ENCODE data around the gene PIK3R1. TPM values are rescaled to one million over a fixed set of nuclear protein-coding genes. Genes with fewer than 3 reads are reported as not detected.

Gene PIK3R1
- total RNA-seq, 1 experiment from 2014 or later = 11.3 TPM

DNA sequence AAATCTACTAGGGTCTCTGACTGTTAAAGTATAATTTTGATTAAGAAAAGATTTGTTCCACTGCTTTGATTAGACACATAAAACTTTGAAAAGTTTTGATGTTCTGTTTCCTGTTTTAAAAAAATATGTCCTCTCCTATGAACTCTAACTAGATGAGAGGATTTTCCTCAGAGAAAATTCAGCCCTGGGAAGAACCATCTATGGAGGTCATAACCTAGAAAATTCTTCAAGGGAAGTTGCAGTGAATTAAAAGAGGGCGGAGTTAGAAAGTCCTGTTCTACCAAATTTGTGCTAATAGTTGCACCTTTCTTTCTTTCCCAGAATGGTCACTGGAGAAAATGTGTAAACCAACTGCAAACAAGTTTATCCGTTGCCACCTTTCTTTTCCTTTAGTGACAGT lies 27.7 kb downstream of the PIK3R1 start:
- Histone ChIP-seq H3K9ac (ENCODE audit: extremely low read depth, insufficient read length, low read length) (no peak overlapping the region), H2BK12ac (ENCODE audit: insufficient read length, low read depth, low read length) (no peak overlapping the region), H2BK5ac (ENCODE audit: insufficient read length, low read length) (no peak overlapping the region), H4K5ac (ENCODE audit: insufficient read length, low read depth, low read length) (no peak overlapping the region), H4K8ac (replicated peaks; ENCODE audit: insufficient read length, low read depth, low read length) (no peak overlapping the region), H2BK20ac (ENCODE audit: low read depth, low read length, poor library complexity, severe bottlenecking) (no peak overlapping the region), H3K56ac (ENCODE audit: insufficient read length, low read depth, low read length) (no peak overlapping the region), H3K4ac (ENCODE audit: low read depth, low read length) (no peak overlapping the region), H3K27ac (ENCODE audit: insufficient read length, low read depth, low read length) (no peak overlapping the region), H4K91ac (ENCODE audit: insufficient read length, low read depth, low read length) (no peak overlapping the region), H2AK5ac (ENCODE audit: insufficient read length, low read length) (no peak overlapping the region), H3K79me2 (ENCODE audit: insufficient read depth, low read length) (no peaks in the 10 kb centered on the region), H3K18ac (ENCODE audit: insufficient read length, low read depth, low read length) (no peak overlapping the region), H3K23me2 (ENCODE audit: insufficient read length, low read depth, low read length, poor library complexity, severe bottlenecking) (no peaks in the 10 kb centered on the region), H3K27me3 (ENCODE audit: insufficient read depth, low read length) (no peaks in the 10 kb centered on the region), H2AFZ (ENCODE audit: low read length) (no peak overlapping the region), H3K4me2 (ENCODE audit: insufficient read depth, insufficient read length, low read length) (no peak overlapping the region), H3K14ac (ENCODE audit: insufficient read depth, low read length) (no peak overlapping the region), H3K23ac (ENCODE audit: insufficient read length, low read depth, low read length) (no peak overlapping the region), H4K20me1 (ENCODE audit: control insufficient read depth, insufficient read depth, insufficient read length) (no peaks in the 10 kb centered on the region), H2BK15ac (ENCODE audit: low read depth, low read length) (no peak overlapping the region), H3K9me3 (ENCODE audit: control insufficient read depth, low read depth, low read length) (no peaks in the 10 kb centered on the region), H3T11ph (ENCODE audit: low read length) (no peak overlapping the region), H2BK120ac (ENCODE audit: low read depth, low read length, poor library complexity, severe bottlenecking) (no peak overlapping the region), H3K79me1 (ENCODE audit: insufficient read depth, low read depth, low read length, poor library complexity, severe bottlenecking) (no peaks in the 10 kb centered on the region), H3K4me1 (ENCODE audit: insufficient read depth, low read length) (no peaks in the 10 kb centered on the region)
- TF ChIP-seq, protein P1, sequence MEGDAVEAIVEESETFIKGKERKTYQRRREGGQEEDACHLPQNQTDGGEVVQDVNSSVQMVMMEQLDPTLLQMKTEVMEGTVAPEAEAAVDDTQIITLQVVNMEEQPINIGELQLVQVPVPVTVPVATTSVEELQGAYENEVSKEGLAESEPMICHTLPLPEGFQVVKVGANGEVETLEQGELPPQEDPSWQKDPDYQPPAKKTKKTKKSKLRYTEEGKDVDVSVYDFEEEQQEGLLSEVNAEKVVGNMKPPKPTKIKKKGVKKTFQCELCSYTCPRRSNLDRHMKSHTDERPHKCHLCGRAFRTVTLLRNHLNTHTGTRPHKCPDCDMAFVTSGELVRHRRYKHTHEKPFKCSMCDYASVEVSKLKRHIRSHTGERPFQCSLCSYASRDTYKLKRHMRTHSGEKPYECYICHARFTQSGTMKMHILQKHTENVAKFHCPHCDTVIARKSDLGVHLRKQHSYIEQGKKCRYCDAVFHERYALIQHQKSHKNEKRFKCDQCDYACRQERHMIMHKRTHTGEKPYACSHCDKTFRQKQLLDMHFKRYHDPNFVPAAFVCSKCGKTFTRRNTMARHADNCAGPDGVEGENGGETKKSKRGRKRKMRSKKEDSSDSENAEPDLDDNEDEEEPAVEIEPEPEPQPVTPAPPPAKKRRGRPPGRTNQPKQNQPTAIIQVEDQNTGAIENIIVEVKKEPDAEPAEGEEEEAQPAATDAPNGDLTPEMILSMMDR (conservative IDR thresholded peaks at IDR 0.05) = no peak
- Mint-ChIP-seq H3K27me3 (ENCODE audit: low read depth) (no peaks in the 10 kb centered on the region), H3K9me3 (no peaks in the 10 kb centered on the region), H3K4me3 (no peak overlapping the region), H3K4me1 (peaks cover 7 to 9% of the 10 kb centered on the region in 2 experiments), H3K27ac (0 out of 7 replicates have a peak overlapping the region, but pooled peaks of 1 of the 3 experiments have one; percentile 6), H3K36me3 (ENCODE audit: insufficient read depth in 1 of 3, low read depth in 3 of 3) (no peaks in the 10 kb centered on the region)
- no CpG with 5 or more reads among the region's 2 CpGs for WGBS (ENCODE audit: extremely low coverage, insufficient read length, low lambda C conversion rate)
- no peak for DNase-seq

All from H9 (cell line).